OCI-LY7 (cell line): ENCODE data around the gene KLK8. TPM values are rescaled to one million over a fixed set of nuclear protein-coding genes. Genes with fewer than 3 reads are reported as not detected.

Source experiments
- BruUV-seq: library from RNA; stranded (reverse); fragments of 400-500 nt; replicated peaks from 2 replicates; lab custom pipeline; 2021; lab: Mats Ljungman, UMichigan
- CTCF ChIA-PET: fragments of 300-600 bp; sonication (Branson Sonifier 250); formaldehyde crosslinking; loops from one replicate; lab custom pipeline; 2022; ENCODE audit warnings: antibody characterized with exemption; ENCODE audit not compliant: unreplicated experiment; lab: Charles Lee
- POLR2A ChIA-PET: fragments of 300-600 bp; sonication (Branson Sonifier 250); formaldehyde crosslinking; loops from one replicate; lab custom pipeline; 2022; ENCODE audit warnings: antibody characterized with exemption; lab: Charles Lee
- DNase-seq: peaks from one replicate; pipeline ENCODE4 v3.0.0-alpha.2; 2015; ENCODE audit warnings: low spot score
- H2AFZ ChIP-seq: fragments of 200-600 bp; sonication (generic), shearing (Covaris generic); 2 replicates; pipeline ENCODE4 v1.6.1; 2014; ENCODE audit warnings: mild to moderate bottlenecking, antibody characterized with exemption, low read length, moderate library complexity
- H3K27ac ChIP-seq: fragments of 200-600 bp; sonication (generic); 2 replicates; pipeline ENCODE4 v1.5.1; 2014; ENCODE audit warnings: mixed run types, low read depth, mild to moderate bottlenecking, moderate library complexity, low read length, inconsistent platforms; ENCODE audit not compliant: poor library complexity, severe bottlenecking
- H3K36me3 ChIP-seq: fragments of 200-600 bp; sonication (generic); 2 replicates; pipeline ENCODE4 v1.6.1; 2014; ENCODE audit warnings: mild to moderate bottlenecking, antibody characterized with exemption, low read length, moderate library complexity, mixed read lengths; ENCODE audit not compliant: insufficient read depth
- H3K4me1 ChIP-seq: fragments of 200-600 bp; sonication (generic); 2 replicates; pipeline ENCODE4 v1.5.1; 2014; ENCODE audit warnings: mild to moderate bottlenecking, low read length; ENCODE audit not compliant: insufficient read depth, poor library complexity, severe bottlenecking
- H3K4me2 ChIP-seq: fragments of 200-600 bp; sonication (generic); 2 replicates; pipeline ENCODE4 v1.6.1; 2014; ENCODE audit warnings: mild to moderate bottlenecking, low read length
- H3K4me3 ChIP-seq: fragments of 200-600 bp; sonication (generic); 2 replicates; pipeline ENCODE4 v1.5.1; 2014; ENCODE audit warnings: mild to moderate bottlenecking, low read depth, low read length; ENCODE audit not compliant: poor library complexity, severe bottlenecking
- H3K79me2 ChIP-seq: fragments of 200-600 bp; sonication (generic); 2 replicates; pipeline ENCODE4 v1.6.1; 2016; ENCODE audit warnings: low read depth, mild to moderate bottlenecking, low read length, moderate library complexity, mixed read lengths; ENCODE audit not compliant: insufficient read depth
- H3K9me2 ChIP-seq: fragments of 200-600 bp; sonication (generic); 2 replicates; pipeline ENCODE4 v1.6.1; 2016; ENCODE audit warnings: mild to moderate bottlenecking, low read length, mixed read lengths; ENCODE audit not compliant: insufficient read depth
- H3K9me3 ChIP-seq: fragments of 200-600 bp; sonication (generic); 2 replicates; pipeline ENCODE4 v1.6.1; 2014; ENCODE audit warnings: mild to moderate bottlenecking, mixed run types, low read length, mixed read lengths
- H4K20me1 ChIP-seq: fragments of 200-600 bp; sonication (generic); 2 replicates; pipeline ENCODE4 v1.6.1; 2014; ENCODE audit warnings: mild to moderate bottlenecking, antibody characterized with exemption, low read length, moderate library complexity, mixed read lengths; ENCODE audit not compliant: insufficient read depth
- CTCF ChIP-seq: fragments of 200-600 bp; sonication (generic); conservative IDR thresholded peaks from 2 replicates; pipeline ENCODE4 v1.5.1; 2014; ENCODE audit warnings: mild to moderate bottlenecking, antibody characterized with exemption, low read length, moderate library complexity, mixed read lengths
- EZH2phosphoT487 ChIP-seq: fragments of 200-600 bp; sonication (generic); IDR thresholded peaks from 2 replicates; pipeline ENCODE4 v1.6.1; 2018; ENCODE audit warnings: low read depth, borderline replicate concordance, mild to moderate bottlenecking, mixed run types, antibody characterized with exemption, low read length, moderate library complexity, mixed read lengths
- intact Hi-C: fragments of 100-400 bp; cut with micrococcal nuclease; formaldehyde crosslinking; loops from one replicate; pipeline ENCODE4 v1.10.0; 2022; ENCODE audit not compliant: unreplicated experiment
- total RNA-seq, 2 experiments: library from RNA; depleted of rRNA in 1 of 2; stranded (reverse); fragments of >200 nt in 1 of 2; shearing (Covaris generic) in 1 of 2; gene quantifications; 2 replicates each; pipeline ENCODE4 v1.2.3, GENCODE V29; 2014 to 2022

KLK8 gene
- total RNA-seq, 2 experiments from 2014 or later: not detected

GRCh38 chr19:51018745-51019543 lies 17.5 kb upstream of the KLK8 start:
- no peak for DNase-seq
- no peak for TF ChIP-seq CTCF
- TF ChIP-seq EZH2phosphoT487: no peak
- intact Hi-C loops: no loop called here
- Histone ChIP-seq H3K4me3 (no peak overlapping the region), H3K79me2 (no peaks in the 10 kb centered on the region), H3K27ac (no peak overlapping the region), H2AFZ (no peak overlapping the region), H3K4me2 (no peak overlapping the region), H3K9me2 (no peaks in the 10 kb centered on the region), H3K9me3 (no peaks in the 10 kb centered on the region), H3K36me3 (no peaks in the 10 kb centered on the region), H4K20me1 (no peaks in the 10 kb centered on the region), H3K4me1 (no peaks in the 10 kb centered on the region)
- no TSS peak for BruUV-seq
- ChIA-PET POLR2A (no interaction called here), CTCF (no interaction called here)

- no TSS peak for BruUV-seq
- intact Hi-C loops: no loop called here
- Histone ChIP-seq H3K4me3 (no peak overlapping the region), H3K79me2 (no peaks in the 10 kb centered on the region), H3K4me2 (no peak overlapping the region), H3K4me1 (no peaks in the 10 kb centered on the region), H3K9me2 (no peaks in the 10 kb centered on the region), H2AFZ (no peak overlapping the region), H3K9me3 (no peaks in the 10 kb centered on the region), H3K27ac (no peak overlapping the region), H3K36me3 (no peaks in the 10 kb centered on the region), H4K20me1 (no peaks in the 10 kb centered on the region)
- TF ChIP-seq CTCF (peak; percentile 74), EZH2phosphoT487 (no peak)
- ChIA-PET POLR2A (no interaction called here), CTCF (no interaction called here)
- peak; percentile 20 for DNase-seq
Observed at GRCh38 chr19:51016798-51017683, 15.6 kb upstream of the KLK8 start.
